Testis (tissue), 2 donors: ENCODE data around the gene KRTAP5-9.

ENCODE experiments used
- CTCF ChIP-seq, 3 experiments: fragments of 450-650 bp in 2 of 3; fragments of 200-600 bp in 1 of 3; sonication (generic) in 1 of 3; IDR thresholded peaks; one replicate each; pipeline ENCODE4 v1.5.1; 2016 to 2019; ENCODE audit warnings: antibody characterized with exemption in 3 of 3, mild to moderate bottlenecking in 2 of 3, moderate library complexity in 1 of 3
- POLR2A ChIP-seq: fragments of 450-650 bp; IDR thresholded peaks from one replicate; pipeline ENCODE4 v1.6.1; 2017; ENCODE audit warnings: antibody characterized with exemption, mild to moderate bottlenecking, moderate library complexity

- TF ChIP-seq CTCF (IDR thresholded peaks at IDR 0.05) (no peak), POLR2A (no peak)
These were observed 48.7 kb upstream of the KRTAP5-9 start for GRCh38 chr11:71499546-71499945.
